HUES6 (cell line): ENCODE measurements around the gene EPHB1.

ENCODE experiments used
- H3K27ac ChIP-seq: 2 replicates; pipeline ENCODE4 v1.7.0; 2013; ENCODE audit warnings: low read depth, mild to moderate bottlenecking, low read length, inconsistent platforms
- H3K27me3 ChIP-seq: 2 replicates; pipeline ENCODE4 v1.6.1; 2013; ENCODE audit warnings: low read length; ENCODE audit not compliant: control insufficient read depth, insufficient read depth
- H3K36me3 ChIP-seq: 2 replicates; pipeline ENCODE4 v1.6.1; 2013; ENCODE audit warnings: low read length; ENCODE audit not compliant: control insufficient read depth, insufficient read depth
- H3K4me1 ChIP-seq: 2 replicates; pipeline ENCODE4 v1.6.1; 2013; ENCODE audit warnings: low read length; ENCODE audit not compliant: control insufficient read depth, insufficient read depth
- H3K4me3 ChIP-seq: 2 replicates; pipeline ENCODE4 v1.5.1; 2013; ENCODE audit warnings: low read depth, low read length
- H3K9ac ChIP-seq: one replicate; pipeline ENCODE4 v1.6.1; 2013; ENCODE audit warnings: mild to moderate bottlenecking, low read length
- H3K9me3 ChIP-seq: 2 replicates; pipeline ENCODE4 v1.6.1; 2013; ENCODE audit warnings: low read depth, low read length; ENCODE audit not compliant: control insufficient read depth, insufficient read depth

EPHB1 gene

DNA sequence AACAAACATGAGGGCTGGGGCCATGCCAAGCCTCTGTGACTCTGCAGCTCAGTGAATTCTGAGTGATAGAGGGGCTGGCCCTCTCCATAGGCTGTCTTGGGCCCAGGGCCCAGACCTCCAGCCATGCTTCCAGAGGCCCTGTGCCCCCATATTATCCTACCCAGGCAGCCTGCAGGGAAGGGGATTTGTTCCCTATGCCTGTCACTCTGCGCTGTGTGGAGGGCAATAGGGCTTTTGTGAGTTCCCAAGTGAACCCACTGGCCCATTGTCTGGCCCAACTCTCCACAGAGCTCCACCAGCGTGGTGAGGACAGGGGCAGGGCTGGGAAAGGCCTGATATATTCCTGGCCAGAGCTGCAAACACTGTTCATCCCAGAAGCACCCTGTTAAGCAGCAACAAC lies 113.2 kb downstream of the EPHB1 start:
- no peaks in the 10 kb centered on the region for H3K4me1 ChIP-seq
- no peaks in the 10 kb centered on the region; the same call in 1 of the 2 replicates for H3K27me3 ChIP-seq
- no peaks in the 10 kb centered on the region for H3K9me3 ChIP-seq
- H3K36me3 ChIP-seq: no peaks in the 10 kb centered on the region
- no peak overlapping the region for H3K27ac ChIP-seq
- no peak overlapping the region for H3K9ac ChIP-seq
- no peak overlapping the region for H3K4me3 ChIP-seq

DNA sequence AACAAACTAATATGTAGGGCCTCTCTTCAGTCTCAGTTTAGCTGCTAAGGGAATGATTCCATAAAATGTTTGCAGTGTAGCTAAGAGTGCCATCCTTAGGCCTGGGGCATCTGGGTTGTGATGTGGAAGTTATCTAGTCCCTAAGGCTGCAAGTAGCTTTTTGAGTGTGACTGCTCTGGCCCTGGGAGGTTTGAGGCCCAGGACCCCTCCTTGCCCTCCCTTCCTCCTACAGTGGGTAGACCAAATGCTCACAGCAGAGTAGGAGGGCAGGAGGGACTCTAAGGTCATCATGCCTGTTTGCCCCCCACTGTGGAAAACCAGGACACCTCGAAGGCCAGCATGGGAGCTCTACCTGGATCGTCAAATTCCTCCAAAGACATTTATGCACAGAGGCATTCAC lies 115.0 kb downstream of the EPHB1 start:
- H3K4me1 ChIP-seq: peaks cover 8% of the 10 kb centered on the region
- no peaks in the 10 kb centered on the region; the same call in 1 of the 2 replicates for H3K27me3 ChIP-seq
- no peaks in the 10 kb centered on the region for H3K36me3 ChIP-seq
- no peak overlapping the region for H3K27ac ChIP-seq
- no peak overlapping the region for H3K4me3 ChIP-seq
- H3K9ac ChIP-seq: no peak overlapping the region
- no peaks in the 10 kb centered on the region for H3K9me3 ChIP-seq

DNA sequence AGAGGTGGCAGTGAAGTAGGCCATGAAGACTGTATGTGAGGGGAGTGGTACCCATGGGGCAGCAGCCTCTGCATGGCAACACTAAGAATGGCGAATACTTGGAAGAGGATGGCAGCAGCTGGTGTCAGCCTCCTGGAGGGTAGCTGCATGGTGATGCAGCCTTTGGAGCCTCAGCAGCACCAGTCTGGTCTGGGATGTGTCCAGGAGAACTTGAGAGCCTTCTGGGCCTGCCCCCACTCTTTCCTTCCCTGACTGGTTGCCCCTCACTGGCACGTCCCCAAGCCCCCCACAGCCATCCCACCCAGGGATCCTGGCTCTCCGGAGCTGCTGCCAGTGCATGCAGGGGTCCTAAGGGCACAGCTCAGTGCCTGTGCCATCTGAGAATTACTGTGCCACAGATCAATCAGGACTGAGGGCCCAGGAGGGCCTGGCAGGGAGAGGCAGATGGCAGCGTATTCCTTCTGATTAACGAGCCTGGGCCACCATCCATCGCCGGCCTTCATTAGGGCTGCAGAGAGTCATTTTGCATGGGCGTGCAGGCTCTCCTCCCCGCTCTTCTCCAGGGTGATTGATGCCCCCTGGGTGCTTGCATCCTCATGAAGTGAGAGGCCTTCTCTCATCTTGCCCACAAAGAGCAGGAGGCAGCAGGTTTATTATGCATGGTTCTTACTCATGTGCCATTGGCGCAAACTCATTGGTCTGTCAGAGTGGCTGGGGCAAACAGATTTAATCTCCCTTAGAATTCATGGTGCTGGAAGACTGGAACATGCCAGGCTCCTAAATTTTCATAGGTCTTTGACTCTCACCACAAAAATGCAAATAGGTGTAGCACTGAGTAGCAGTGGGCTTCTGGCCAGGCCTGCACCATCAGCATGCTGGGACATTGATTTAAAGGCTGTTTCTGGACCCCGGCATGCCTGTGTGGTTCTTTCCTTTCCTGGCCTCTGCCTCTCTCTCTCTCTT lies 116.8 kb downstream of the EPHB1 start:
- Histone ChIP-seq H3K9ac (no peak overlapping the region), H3K9me3 (no peaks in the 10 kb centered on the region), H3K4me3 (no peak overlapping the region), H3K36me3 (no peaks in the 10 kb centered on the region), H3K27ac (no peak overlapping the region), H3K27me3 (no peaks in the 10 kb centered on the region; the same call in 1 of the 2 replicates), H3K4me1 (peaks cover 8% of the 10 kb centered on the region)

DNA sequence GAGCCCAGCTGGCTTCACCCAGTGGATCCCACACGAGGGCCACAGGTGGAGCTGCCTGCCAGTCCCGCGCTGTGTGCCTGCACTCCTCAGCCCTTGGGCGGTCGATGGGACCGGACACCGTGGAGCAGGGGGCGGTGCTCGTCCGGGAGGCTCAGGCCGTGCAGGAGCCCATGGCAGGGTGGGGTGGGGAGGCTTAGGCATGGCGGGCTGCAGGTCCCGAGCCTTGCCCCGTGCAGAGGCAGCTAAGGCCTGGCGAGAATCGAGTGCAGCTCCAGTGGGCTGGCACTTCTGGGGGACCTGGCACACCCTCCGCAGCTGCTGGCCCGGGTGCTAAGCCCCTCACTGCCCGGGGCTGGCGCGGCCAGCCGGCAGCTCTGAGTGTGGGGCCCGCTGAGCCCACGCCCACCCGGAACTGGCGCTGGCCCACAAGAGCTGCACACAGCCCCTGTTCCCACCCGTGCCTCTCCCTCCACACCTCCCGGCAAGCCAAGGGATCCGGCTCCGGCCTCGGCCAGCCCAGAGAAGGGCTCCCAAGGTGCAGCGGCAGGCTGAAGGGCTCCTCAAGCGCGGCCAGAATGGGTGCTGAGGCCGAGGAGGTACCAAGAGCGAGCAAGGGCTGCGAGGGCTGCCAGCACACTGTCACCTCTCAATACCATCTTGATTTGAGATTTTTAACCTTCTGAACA lies 121.4 kb downstream of the EPHB1 start:
- Histone ChIP-seq H3K9ac (no peak overlapping the region), H3K27me3 (no peaks in the 10 kb centered on the region; the same call in 1 of the 2 replicates), H3K27ac (no peak overlapping the region), H3K9me3 (no peaks in the 10 kb centered on the region), H3K4me3 (no peak overlapping the region), H3K36me3 (no peaks in the 10 kb centered on the region), H3K4me1 (peaks cover 8% of the 10 kb centered on the region)

DNA sequence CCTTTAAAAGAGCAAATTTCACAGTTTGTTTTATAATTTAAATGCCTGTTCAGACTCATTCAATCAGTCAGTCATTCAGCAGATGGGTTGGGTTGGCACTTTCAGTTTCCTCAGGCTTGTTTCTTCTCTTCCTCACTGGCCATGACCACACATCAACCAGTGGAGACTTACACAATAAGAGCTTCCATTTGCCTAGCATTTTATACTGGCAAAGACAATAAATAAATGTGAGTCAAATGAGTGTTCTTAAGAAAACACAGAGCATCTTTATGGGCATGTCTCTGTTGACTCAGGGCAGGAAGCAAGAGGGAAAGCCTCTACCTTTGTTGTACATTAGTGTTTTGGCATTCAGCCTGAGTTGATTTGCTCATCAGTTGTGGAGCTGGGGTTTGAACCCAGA lies 122.6 kb downstream of the EPHB1 start:
- Histone ChIP-seq H3K9ac (no peak overlapping the region), H3K9me3 (no peaks in the 10 kb centered on the region), H3K4me1 (peaks cover 8% of the 10 kb centered on the region), H3K36me3 (no peaks in the 10 kb centered on the region), H3K27me3 (no peaks in the 10 kb centered on the region; the same call in 1 of the 2 replicates), H3K27ac (no peak overlapping the region), H3K4me3 (no peak overlapping the region)

DNA sequence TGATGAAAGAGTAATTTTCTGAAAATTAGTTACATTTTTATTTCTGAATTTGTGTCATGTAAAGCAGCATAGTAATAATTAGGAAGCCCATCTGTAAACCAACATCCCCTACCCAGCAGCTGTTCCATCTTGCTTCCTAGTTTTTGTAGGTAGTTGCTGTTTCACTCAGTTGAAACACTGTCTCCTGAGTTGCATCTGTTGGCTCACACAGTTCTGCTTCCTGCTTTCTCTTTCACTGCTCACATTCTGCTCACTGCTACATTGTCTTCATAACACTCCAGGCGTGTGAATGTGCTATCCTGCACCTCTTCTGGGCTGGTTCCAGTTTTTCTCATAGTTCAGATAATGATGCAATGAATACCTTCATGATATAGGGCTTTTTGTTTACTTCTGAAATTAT lies 123.4 kb downstream of the EPHB1 start:
- no peaks in the 10 kb centered on the region for H3K36me3 ChIP-seq
- peaks cover 8% of the 10 kb centered on the region for H3K4me1 ChIP-seq

DNA sequence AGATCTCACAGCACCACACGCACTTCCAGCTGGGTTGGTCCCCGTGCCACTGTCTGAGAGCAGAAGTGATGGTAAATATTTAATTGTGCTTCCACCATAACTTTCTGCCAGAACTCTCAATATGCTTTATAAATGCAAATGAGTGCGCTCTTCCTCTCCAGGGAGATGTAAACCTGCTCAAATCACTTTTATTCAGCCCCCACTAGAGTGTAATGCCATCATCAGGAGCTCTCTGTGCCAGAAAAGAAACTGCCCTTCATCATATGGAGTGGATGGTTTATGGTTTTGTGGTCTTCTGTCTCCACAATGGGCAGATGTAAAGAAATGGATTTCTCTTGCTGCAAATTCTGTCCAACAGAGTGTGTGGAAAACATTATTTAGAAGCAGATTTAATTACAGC lies 127.0 kb downstream of the EPHB1 start:
- no peak overlapping the region for H3K27ac ChIP-seq
- H3K9ac ChIP-seq: no peak overlapping the region
- peaks cover 8% of the 10 kb centered on the region; the same call in 1 of the 2 replicates for H3K27me3 ChIP-seq
- no peaks in the 10 kb centered on the region for H3K4me1 ChIP-seq
- no peaks in the 10 kb centered on the region for H3K36me3 ChIP-seq
- peaks cover 7% of the 10 kb centered on the region for H3K9me3 ChIP-seq
- H3K4me3 ChIP-seq: no peak overlapping the region

More for the DNA sequence above, 123.4 kb downstream of the EPHB1 start:
- Histone ChIP-seq H3K9me3 (no peaks in the 10 kb centered on the region), H3K27me3 (no peaks in the 10 kb centered on the region; the same call in 1 of the 2 replicates), H3K27ac (no peak overlapping the region), H3K9ac (no peak overlapping the region), H3K4me3 (no peak overlapping the region)

DNA sequence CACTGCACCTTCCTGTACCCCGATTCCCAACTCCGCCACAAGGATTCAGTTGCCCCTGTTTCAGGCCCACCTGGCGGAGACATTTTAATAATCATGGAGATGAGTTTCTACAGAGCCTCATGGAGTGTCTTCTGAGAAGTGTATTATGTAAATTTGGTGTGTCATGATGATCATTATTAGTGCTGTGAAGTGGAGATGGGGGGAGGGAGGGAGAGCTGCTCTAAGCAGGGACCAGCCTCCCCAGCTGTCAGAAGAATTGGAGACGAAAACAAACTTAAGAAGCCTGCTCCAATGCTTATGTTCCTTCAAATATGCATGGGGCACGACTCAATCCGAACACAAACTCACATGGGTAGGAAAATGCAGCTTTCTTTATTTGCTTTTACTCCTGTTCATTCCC lies 127.8 kb downstream of the EPHB1 start:
- Histone ChIP-seq H3K27ac (no peak overlapping the region), H3K4me1 (no peaks in the 10 kb centered on the region), H3K36me3 (no peaks in the 10 kb centered on the region), H3K27me3 (peaks cover 16% of the 10 kb centered on the region), H3K9ac (no peak overlapping the region), H3K9me3 (peaks cover 7% of the 10 kb centered on the region), H3K4me3 (no peak overlapping the region)

DNA sequence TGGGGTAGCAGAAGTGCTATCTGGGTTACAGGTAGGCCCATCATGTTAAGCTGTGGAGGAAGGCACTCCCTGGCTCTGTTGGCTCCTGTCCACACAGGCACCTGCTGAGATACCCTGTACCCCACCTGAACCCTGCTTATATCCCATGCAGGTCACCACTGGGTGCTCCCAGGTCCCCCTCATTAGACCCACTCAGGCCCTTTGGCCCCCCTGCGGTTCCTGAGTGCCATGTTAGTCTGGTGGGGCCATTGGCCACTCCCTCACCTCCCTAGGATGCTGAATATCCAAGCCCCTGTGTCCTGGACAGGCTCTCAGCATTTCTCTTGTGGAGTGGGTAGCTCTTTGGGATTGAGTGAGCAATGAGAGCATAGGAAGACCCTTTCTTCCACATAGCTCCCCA lies 128.2 kb downstream of the EPHB1 start:
- Histone ChIP-seq H3K9ac (no peak overlapping the region), H3K27ac (no peak overlapping the region), H3K27me3 (peaks cover 20% of the 10 kb centered on the region), H3K36me3 (no peaks in the 10 kb centered on the region), H3K4me3 (no peak overlapping the region), H3K9me3 (peaks cover 7% of the 10 kb centered on the region), H3K4me1 (no peaks in the 10 kb centered on the region)

DNA sequence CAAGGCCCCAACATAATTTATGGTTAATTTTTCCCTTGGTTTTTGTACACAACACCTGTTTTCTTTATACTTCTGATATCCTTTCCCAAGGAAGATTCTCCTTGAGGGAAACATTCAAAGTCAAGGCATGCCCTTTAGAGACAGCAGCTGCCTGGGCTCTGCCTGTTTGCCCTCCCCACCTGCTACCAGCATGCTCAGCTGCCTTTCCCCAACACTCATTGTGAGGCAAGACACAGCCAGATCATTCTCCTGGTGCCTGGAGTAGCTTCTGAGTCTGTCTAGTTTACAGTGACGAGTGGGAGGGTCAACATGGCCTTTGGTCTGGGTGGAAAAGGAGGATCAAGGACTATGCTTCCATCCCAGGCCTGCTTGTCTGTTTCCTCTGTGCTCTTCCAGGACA lies 132.5 kb downstream of the EPHB1 start:
- peaks cover 7% of the 10 kb centered on the region for H3K9me3 ChIP-seq
- H3K4me3 ChIP-seq: no peak overlapping the region
- H3K9ac ChIP-seq: no peak overlapping the region
- H3K36me3 ChIP-seq: no peaks in the 10 kb centered on the region
- peaks cover 16% of the 10 kb centered on the region for H3K4me1 ChIP-seq
- peaks cover 54% of the 10 kb centered on the region for H3K27me3 ChIP-seq
- no peak overlapping the region for H3K27ac ChIP-seq

DNA sequence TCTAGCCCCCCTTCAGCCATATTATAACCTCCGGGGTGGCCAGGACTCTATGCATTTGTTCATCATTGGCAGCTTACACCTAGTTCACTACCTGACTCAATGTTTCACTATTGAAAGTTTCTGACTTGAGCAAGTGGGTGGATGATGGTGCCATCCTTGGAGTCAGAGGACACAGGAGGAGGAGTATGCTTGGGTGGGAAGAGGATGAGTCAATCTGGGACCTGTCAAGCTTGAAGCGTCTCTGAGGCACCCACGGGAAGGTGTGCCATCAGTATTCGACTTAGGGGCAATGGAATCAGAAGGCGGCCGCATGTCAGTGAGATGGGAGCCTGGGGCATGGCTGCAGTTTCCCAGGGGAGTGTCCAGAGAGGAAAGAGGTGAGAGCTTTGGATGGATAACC lies 133.3 kb downstream of the EPHB1 start:
- Histone ChIP-seq H3K4me1 (peaks cover 16% of the 10 kb centered on the region), H3K36me3 (no peaks in the 10 kb centered on the region), H3K9me3 (peaks cover 7% of the 10 kb centered on the region), H3K27me3 (peaks cover 60% of the 10 kb centered on the region), H3K27ac (no peak overlapping the region), H3K9ac (no peak overlapping the region), H3K4me3 (no peak overlapping the region)
